NCI-H187 (cell line): ENCODE data around the gene SERPINA4.
"Not testable (repeated sequence)": the region's sequence is repeated elsewhere in the genome, so short reads cannot be mapped to it uniquely, and the experiment has no call there.

Source experiments
- DNase-seq, 2 experiments: peaks; one replicate each; lab custom pipeline; 2025; lab: John Stamatoyannopoulos, UW

Gene SERPINA4

DNA sequence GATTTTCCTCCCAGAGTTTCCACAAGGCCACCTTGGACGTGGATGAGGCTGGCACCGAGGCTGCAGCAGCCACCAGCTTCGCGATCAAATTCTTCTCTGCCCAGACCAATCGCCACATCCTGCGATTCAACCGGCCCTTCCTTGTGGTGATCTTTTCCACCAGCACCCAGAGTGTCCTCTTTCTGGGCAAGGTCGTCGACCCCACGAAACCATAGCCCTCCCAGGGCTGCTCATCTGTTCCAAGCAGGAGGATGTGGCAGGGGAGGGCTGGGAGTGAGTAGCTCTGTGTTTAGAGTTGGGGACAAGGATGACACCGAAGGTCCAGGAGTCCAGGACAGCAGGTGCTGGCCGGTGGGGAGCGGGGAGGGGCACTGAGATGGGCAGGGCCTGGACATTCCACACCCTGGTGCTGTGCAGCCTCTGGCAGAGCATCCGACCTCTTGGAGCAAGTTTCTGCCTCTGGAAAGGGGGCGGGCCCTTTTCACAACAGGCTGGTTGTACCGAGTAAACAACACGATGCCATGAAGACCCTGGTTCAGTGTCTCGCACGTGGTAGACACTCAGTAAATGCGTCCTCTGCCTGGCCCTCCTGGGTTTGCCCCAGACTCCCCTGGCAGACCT lies 8.2 kb downstream of the SERPINA4 start:
- DNase-seq, result no peak

DNA sequence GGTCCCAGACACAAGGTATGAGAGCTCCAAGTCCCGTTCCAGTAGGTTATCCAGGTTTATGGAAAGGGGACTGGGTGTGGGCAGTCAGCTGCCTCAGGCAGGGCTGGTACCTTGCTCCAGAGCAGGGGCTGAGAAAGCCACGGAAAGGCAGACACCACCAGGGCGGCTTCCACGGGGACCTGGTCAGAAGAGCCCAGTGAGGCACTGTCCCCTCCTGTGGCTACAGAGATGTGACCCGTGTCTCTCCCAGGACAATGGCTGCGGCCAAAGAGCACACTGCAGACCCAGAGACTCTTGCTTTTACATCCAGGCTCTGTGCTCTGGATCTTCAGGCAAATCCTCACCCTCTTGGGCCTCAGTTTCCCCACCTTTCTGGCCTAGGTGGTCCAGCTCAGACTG lies 8.8 kb downstream of the SERPINA4 start:
- DNase-seq, result no peak

DNA sequence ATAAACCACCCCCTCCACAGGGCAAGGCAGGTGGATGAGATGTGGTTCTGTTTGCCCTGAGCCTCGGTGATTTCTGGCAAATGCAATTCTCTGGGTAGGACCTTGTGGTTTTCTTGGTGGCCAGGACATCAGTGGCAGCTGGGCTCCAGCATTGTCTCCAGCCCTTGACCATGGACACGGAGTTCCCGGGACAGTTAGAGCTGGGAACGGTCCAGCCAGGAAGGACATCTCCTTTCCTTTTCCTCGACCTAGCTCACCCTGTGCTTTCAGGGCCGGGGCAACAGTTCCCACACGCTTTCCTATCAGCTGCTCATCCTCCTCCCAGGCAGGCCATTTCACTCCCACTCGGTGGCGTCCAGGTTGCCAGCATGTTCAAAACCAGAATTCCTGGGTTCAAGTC lies 9.2 kb downstream of the SERPINA4 start:
- no peak for DNase-seq

DNA sequence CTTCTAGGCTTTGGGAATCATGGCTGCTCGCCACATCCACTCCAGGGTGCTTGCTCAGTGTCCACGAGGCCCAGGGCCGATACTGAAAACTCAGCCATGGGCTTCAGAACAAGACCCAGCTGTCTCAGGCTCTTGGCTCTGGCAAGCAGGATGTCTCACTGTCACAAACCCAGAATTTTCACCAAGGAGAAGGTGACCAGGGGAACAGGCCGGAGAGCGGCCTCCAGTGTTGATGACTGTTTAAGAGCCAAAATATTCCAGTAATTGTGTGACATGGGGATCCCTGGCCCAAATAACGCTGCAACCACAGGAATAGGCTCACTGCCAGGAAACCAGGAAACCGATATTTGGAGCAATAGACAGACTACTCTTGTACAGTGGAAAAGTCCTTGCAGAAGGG lies 10.2 kb downstream of the SERPINA4 start:
- DNase-seq, result no peak

DNA sequence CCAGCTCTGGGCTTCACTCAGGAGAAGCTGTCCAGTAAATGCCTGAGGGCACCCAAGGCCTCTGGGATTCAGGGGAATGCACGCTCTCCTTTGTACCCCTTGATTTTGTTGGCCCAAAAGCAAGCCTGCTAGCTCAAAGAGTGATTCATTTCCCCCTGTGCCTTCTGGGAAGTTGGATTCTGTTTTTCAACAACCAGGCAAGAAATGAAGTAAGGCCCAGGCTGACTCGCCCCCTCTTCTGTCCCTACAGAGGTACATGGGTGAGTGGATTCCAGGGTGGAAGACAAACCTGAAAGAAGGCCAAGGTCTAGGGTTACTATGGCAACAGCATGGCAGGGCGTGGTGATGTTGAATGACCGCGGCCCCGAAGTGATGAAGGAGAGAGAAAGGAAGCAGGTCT lies 10.7 kb downstream of the SERPINA4 start:
- no peak for DNase-seq

DNA sequence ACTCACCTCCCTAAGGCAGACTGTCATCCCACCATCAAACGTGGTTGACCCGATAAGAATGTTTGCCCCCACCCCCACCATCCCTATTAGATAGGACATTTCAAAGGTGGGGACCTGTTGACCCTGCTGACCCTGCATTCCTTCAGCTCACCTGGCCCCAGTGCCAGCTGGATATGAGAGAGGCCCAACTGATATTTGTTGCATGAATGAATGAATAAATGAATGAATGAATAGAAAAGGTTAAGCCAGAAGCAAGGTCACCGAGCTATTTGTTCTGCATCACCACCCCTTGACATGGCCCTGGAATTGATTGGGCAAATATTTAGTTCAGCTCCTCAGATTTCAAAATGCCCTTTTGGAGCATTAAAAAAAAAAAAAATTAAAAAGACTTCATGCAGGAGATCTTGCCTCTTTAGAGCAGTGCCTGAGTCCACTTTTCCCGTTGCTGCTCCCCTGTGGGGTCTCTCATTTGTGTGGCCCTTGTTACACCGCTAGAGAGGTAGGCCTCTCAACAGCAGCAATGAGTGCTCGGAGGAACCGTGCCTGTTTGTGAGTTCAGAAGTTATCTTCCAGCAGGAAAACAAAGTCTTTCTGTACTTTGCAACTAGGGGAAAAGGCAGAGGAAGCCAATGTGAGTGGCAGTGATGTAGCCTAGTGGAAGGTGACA lies 11.5 kb downstream of the SERPINA4 start:
- no peak for DNase-seq

DNA sequence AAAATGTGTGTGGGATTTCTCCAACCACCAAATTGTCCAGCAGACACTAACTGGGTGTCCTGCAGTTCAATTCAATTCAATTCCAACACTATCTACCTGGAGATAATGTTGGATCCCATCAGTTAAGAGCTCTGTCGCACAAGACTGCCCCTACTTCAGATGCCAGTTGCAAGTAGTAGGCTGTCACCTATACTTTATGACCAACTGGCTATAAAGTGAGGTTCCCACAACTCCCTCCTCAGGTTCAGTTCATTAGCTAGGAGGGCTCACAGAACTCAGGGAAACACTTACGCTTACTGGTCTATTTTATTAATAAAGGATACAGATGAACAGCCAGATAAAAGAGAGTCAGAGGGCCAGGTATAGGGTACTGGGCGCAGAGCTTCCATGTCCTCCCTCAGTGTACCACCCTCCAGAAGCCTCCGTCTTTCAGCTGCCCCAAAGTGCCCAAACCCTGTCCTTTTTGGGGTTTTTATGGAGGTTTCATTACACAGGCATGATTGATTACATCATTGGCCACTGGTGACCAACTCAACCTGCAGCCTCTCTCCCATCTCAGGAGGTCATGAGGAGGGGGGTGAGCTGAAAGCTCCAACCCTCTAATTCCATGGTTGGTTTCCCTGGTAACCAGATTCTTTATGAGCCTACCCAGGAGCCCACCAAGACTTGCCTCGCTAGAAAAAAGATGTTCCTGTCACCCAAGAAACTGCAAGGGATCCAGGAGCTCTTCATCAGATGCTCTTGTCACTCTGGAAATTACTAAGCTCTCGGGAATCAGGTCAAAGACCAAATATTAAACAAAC lies 12.4 kb downstream of the SERPINA4 start:
- DNase-seq, result no peak

DNA sequence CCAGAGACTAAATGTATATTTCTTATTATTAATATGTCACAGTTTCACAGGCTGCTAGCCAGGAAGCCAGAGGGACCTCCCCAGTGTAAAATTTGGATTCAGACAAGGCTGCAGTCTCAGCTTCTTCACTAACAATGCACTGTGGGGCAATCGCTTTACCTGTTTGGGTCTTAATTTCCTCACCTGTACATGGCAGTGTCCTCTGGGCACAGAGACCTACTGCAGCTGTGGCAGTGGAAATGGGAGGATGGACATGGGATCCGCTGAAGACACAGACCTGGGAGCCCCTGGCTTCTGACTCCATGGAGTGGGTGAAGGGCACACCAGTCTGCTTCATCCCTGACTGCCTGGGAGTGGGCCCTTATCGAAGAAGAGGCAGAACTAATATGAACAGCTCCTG lies 13.1 kb downstream of the SERPINA4 start:
- DNase-seq, result no peak

DNA sequence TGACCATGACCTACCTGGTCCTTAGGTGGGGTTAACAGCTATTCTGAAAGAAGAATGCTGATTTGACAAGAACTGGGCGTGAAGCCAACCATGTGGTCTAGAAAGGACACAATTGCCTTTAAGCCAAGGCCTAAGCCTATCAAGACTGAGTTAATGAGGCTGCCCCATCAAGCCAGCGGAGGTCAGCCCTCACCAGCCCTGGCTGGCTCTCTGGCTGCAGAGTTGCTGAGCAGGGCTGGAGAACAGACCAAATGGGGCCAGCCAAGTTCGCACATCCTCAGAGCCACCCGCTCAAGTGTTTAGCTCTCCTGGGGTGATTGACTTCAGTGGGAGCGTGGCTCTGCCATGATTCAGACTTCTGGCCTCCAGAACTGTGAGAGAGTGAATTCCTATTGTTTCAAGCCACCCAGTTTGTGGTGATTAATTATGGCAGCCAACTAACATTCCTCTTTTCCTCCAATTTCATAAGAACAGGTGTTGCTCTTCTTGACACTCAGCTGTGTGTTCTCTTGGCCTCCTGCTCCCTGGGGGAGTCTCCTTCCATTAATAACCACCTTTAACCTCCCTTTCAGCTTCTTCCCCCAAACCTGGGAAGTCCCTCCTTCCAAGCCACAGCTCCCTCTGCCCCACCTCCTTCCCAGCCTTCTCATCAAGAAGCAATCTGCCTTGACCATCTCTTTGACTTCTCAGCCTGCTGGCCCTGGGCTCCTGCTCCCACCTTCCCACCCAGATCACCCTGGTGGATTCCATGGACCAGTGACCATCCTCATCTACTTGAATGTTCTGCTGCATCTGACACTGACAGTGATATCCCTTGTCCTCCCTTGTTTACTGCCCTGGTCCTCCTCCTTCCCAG lies 14.7 kb downstream of the SERPINA4 start:
- DNase-seq, result no peak

DNA sequence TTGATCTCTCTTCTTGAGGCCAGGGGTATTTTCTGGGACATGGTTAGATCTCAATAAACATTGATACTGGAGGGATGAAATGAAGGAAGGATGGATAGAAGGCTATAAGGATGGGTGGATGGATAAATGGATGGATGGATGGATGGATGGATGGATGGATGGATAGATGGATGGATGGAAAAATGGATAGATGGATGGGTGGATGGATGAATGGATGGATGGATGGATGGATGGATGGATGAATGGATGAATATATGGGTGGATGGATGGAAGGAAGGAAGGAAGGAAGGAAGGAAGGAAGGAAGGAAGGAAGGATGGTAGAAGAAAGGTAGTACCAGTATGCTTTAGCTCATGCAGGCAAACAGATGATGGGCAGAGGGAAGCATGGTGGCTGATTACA lies 16.2 kb downstream of the SERPINA4 start:
- not testable (repeated sequence) for DNase-seq

DNA sequence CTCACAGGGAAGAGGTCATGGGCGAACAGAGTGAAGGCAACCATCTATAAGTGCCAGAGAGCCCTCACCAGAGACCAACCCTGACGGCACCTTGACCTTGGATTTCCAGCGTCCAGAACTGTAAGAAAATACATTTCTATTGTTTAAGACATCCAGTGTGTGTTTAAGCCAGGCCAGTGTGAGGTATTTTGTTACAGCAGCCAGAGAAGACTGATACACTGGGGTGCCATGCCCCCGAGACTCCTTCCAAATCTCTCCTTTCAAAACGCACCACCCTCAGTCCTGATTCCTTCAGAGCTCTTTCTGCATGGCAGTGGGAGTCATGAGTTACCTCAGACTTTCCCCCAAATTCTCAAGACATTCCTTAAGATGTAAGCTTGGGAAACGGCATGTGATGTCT lies 17.5 kb downstream of the SERPINA4 start:
- DNase-seq, result no peak

DNA sequence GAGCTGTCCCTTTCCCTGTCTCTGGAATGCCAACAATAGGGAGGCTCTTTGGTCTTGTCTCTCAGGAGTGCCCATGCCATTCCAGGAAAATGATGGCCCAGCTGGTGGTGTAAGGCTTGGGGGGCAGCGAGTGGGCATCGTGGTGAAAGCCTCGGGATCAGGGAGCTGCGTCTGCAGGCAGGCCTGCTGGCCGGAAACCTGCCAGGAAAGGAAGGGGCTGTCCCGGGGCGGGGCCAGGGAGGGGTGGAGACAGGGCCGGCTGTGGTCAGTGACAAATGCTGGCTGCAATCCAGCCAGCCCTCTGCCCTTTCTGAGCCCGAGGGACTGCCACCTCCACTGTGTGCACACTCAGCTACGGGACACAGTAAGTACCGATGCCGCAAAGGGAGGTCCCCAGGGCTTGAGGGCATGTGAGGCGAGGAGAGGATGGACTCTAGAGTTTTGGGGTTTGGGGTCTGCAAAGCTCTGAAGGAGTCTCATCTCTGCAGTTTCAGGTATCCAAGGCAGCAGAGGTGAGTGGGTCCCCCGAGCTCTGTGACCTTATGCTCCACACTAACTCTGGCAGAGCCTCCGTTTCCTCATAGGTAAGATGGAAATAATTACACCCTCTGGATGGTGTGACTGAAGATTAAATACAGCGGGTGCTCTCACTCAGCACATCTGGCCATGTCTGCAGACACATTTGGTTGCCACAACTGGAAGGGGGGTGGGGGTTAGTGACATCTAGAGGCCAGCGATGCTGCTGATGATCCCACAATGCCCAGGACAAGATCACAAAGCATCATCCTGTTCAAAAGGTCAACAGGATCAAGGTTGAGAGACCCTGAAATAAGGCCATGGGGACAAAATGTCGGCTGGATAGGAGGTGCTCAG lies 20.1 kb downstream of the SERPINA4 start, which contains the start of gene SERPINA5:
TSS of gene SERPINA5 (plus strand) at position 300 of the 873 bp plus-strand sequence. CDS start 5,937 bp downstream, outside the sequence.
- DNase-seq, result no peak

DNA sequence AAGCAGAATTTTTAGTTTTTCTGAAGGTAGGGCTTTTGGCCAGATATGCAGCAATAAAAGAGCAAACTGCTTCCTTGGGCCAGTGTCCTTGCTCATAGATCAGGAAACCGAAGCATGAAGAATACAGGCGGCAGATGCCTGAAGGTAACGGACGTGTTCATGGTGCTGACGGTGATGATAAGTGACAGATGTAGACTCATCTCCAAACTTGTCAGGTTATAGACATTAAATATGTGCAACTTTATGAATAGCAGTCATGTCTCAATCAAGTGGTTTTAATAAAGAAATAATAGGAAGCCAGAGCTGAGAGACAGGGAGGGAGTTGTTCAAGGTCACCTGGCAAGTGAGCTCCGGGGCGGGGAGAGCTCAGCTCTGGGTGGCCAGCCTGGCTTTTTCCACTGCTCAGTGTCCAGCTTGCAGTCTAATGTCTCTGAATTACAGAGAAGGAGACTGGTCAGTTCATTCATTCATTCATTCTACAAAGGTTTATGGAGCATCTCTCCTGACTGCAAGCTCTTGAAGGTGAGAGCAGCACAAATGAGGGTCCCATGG lies 21.0 kb downstream of the SERPINA4 start:
- no peak for DNase-seq

DNA sequence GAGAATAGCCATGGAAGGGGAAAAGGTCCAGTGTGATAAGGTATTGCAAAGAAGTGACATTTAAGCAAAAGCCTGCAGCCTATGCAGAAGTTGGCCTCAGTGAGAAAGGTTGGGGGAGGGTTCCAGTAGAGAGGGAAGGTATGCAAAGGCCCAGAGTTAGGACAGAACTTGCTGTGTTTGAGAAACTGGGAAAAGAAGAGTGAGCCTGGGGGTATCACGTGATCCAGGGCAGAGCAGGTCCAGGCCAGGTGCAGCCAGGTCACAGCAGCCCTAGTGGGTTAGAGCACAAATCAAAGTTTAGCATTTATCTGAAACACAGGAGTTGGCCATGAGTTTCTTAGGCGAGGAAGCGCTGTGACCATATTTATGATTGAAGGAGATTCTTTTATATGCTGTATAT lies 21.6 kb downstream of the SERPINA4 start:
- no peak for DNase-seq

DNA sequence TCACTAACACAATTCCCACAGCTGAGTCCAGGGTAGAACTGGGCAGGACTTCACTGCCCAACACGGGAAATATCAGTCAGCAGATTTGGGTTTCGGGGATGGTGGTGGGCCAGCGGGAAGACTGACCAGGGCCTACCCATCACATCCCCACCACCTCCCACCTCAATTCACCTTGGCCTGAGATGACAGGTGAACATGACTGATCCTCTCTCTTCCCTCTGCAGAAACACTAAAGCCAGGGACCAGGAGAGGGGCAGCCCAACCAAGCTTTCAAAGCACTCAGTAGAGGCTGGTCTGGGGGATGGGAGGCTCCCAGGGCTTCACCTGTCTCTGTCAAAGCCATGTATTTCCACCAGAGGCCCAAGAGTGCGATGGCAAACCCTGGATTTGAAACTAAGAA lies 22.3 kb downstream of the SERPINA4 start:
- DNase-seq, result no peak

DNA sequence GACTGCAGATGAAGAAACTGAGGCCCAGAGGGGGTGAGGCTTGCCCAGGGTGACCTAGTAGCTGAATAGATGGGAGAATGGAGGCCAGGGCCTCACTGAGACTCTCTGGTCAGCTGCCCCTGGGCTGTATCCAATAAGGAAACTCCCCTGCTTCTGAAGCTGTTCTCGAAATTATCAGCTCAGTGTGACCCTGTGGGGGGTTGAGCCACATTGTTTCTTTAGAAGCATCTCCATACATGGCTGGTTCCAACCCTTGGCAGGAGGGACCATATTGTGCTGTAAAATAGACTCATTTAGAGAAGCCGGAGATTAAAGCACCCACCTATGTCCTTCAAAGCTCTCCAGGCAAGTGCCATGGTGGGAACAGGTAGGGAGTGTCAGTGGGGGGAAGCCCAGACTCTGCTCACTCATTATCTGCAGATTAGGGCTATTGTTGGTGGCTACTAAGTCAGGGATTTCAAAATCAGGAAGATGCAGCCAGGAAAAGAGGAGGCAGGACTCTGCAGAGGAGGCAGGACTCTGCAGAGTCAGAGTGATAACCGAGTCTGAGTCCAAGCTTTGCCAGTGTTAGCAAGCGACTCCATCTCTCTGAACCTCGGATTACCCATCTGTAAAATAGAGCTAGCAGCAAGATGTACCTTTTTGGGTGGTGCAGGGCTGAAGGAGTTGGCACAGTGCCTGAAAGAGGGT lies 23.5 kb downstream of the SERPINA4 start:
- DNase-seq, result no peak

DNA sequence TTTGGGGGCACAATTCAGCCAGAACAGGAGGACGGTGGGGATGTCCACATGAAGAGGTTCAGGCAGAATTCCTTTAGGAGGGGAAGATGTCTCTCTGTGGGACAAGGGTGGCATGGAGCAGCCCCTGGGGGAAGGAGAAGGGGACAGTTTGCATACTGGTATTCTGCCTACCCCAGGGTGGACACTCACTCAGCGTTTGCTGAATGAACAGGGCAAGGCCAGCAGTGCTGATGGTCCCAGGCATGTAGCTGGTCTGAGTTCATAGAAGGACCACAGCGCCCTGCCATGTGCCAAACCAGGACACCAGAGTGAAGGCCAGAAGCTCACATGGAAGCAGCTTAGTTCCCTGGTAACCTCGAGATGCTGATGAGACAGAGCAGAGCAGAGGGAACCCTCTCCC lies 25.4 kb downstream of the SERPINA4 start:
- no peak for DNase-seq

DNA sequence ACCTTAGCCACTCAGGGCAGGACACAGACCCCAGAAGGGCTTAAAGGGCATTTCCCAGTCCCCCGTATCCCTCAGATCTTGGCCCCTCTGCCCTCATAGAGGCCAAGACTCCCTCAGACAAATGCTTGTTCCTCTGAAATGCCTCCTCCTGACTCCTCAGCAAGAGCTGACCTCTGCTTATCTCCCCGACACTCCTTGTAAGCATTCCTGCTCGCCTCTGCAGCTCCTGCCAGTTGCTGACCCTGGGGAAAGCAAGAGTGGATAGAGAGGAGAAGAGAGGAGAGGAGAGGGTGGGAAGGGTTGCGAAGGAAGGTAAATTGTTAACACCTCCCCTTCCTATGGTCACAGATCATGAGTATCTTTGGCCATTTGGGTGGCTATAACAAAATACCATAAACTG lies 27.1 kb downstream of the SERPINA4 start:
- DNase-seq, result no peak

DNA sequence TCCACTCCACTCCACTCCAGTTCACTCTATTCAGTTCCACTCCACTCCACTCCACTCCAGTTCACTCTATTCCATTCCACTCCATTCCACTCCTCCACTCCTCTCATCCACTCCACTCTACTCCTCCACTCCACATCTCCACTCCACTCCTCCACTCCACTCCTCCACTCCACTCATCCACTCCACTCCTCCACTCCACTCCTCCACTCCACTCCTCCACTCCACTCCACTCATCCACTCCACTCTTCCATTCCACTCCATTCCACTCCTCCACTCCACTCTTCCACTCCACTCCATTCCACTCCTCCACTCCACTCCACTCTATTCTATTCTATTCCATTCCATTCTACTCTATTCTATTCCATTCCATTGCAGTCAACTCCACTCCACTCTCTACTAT lies 29.8 kb downstream of the SERPINA4 start:
- no peak for DNase-seq

DNA sequence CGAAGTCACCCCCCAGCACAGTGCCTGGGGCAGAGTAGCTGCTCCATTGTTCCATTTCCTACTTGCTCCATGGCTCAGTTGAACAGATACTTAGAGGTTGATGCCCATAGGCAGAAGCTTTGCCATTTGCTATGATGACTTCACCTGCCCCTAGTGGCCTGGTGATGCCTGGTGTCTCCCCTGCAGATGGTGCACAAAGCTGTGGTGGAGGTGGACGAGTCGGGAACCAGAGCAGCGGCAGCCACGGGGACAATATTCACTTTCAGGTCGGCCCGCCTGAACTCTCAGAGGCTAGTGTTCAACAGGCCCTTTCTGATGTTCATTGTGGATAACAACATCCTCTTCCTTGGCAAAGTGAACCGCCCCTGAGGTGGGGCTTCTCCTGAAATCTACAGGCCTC lies 30.6 kb downstream of the SERPINA4 start:
- no peak for DNase-seq
